Neural progenitor cell (in vitro differentiated cells): ENCODE measurements around the gene GPRIN2. TPM values are rescaled to one million over a fixed set of nuclear protein-coding genes. Genes with fewer than 3 reads are reported as not detected.

Source experiments
- DNase-seq: peaks from one replicate; pipeline ENCODE4 v3.0.0-alpha.2; 2016; ENCODE audit warnings: low spot score
- H2AFZ ChIP-seq: fragments of 200-600 bp; sonication (generic); replicated peaks from 2 replicates; pipeline ENCODE4 v1.6.1; 2016; ENCODE audit warnings: antibody characterized with exemption
- H3F3A ChIP-seq: fragments of 200-600 bp; sonication (generic); 2 replicates; pipeline ENCODE4 v1.6.1; 2016; ENCODE audit warnings: antibody characterized with exemption, low read depth
- H3K27ac ChIP-seq: fragments of 200-600 bp; sonication (generic); 2 replicates; pipeline ENCODE4 v1.5.1; 2016; ENCODE audit warnings: mild to moderate bottlenecking
- H3K27me3 ChIP-seq: fragments of 200-600 bp; sonication (generic); 2 replicates; pipeline ENCODE4 v1.6.1; 2016; ENCODE audit warnings: mild to moderate bottlenecking, moderate library complexity
- H3K36me3 ChIP-seq: fragments of 200-600 bp; sonication (generic); 2 replicates; pipeline ENCODE4 v1.5.1; 2016
- H3K4me1 ChIP-seq: fragments of 200-600 bp; sonication (generic); 2 replicates; pipeline ENCODE4 v1.6.1; 2016; ENCODE audit warnings: mixed run types
- H3K4me2 ChIP-seq: fragments of 200-600 bp; sonication (generic); 2 replicates; pipeline ENCODE4 v1.6.1; 2016
- H3K4me3 ChIP-seq: fragments of 200-600 bp; sonication (generic); 2 replicates; pipeline ENCODE4 v1.5.1; 2016
- H3K79me2 ChIP-seq: fragments of 200-600 bp; sonication (generic); 2 replicates; pipeline ENCODE4 v1.6.1; 2016; ENCODE audit warnings: low read depth
- H3K9ac ChIP-seq: fragments of 200-600 bp; sonication (generic); 2 replicates; pipeline ENCODE4 v1.6.1; 2016
- H3K9me3 ChIP-seq: fragments of 200-600 bp; sonication (generic); 2 replicates; pipeline ENCODE4 v1.5.1; 2016; ENCODE audit warnings: low read depth
- H4K20me1 ChIP-seq: fragments of 200-600 bp; sonication (generic); 2 replicates; pipeline ENCODE4 v1.6.1; 2016; ENCODE audit warnings: low read depth
- H3K27ac Mint-ChIP-seq: 3 replicates; pipeline ENCODE4 v1.8.0; 2021; ENCODE audit warnings: mixed read lengths
- H3K27me3 Mint-ChIP-seq: 2 replicates; pipeline ENCODE4 v1.8.0; 2022; ENCODE audit warnings: low read depth, mild to moderate bottlenecking, inconsistent platforms, moderate library complexity, mixed read lengths; ENCODE audit not compliant: insufficient read depth
- H3K36me3 Mint-ChIP-seq: 3 replicates; pipeline ENCODE4 v1.8.0; 2021; ENCODE audit warnings: mixed read lengths
- H3K4me1 Mint-ChIP-seq: 3 replicates; pipeline ENCODE4 v1.8.0; 2021; ENCODE audit warnings: mixed read lengths
- H3K4me3 Mint-ChIP-seq: 3 replicates; pipeline ENCODE4 v1.8.0; 2021; ENCODE audit warnings: mild to moderate bottlenecking, moderate library complexity, mixed read lengths
- H3K9me3 Mint-ChIP-seq: 3 replicates; pipeline ENCODE4 v1.8.0; 2020; ENCODE audit warnings: mixed read lengths
- CTCF ChIP-seq: fragments of 200-600 bp; sonication (generic); IDR thresholded peaks from 2 replicates; pipeline ENCODE4 v1.5.1; 2017; ENCODE audit warnings: antibody characterized with exemption, mild to moderate bottlenecking
- EZH2 ChIP-seq: fragments of 200-600 bp; sonication (generic); IDR thresholded peaks from 2 replicates; pipeline ENCODE4 v1.6.1; 2017; ENCODE audit warnings: antibody characterized with exemption, mild to moderate bottlenecking, moderate library complexity
- EZH2phosphoT487 ChIP-seq: fragments of 200-600 bp; sonication (generic); IDR thresholded peaks from 2 replicates; pipeline ENCODE4 v1.6.1; 2017; ENCODE audit warnings: antibody characterized with exemption
- total RNA-seq: library from RNA; depleted of rRNA; stranded (reverse); fragments of >200 nt; gene quantifications from 2 replicates; pipeline ENCODE4 v1.2.3, GENCODE V29; 2015; ENCODE audit warnings: low replicate concordance

Gene GPRIN2
- total RNA-seq, 1 donor from 2014 or later = 6.9 TPM

DNA sequence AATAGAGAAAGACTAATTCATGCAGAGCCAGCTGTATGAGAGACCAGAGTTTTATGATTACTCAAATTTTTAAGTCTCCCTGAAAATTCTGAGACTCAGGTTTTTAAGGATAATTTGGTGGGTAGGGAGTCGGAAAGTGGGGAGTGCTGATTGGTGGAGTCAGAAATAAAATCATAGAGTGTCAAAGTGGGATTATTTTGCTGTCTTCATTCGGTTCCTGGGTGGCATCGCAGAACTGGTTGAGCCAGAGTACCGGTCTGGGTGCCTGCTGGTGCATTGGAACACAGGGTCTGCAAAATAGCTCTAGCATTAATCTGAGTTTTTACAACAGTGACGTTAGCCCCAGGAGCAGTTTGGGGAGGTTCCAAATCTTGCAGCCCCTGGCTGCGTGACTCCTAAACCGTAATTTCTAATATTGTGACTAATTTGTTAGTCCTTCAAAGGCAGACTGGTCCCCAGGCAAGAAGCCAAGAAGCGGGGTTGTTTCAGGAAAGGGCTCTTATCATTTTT lies 32.4 kb downstream of the GPRIN2 start:
- Histone ChIP-seq H2AFZ (no peak overlapping the region), H3F3A (peaks cover 14% of the 10 kb centered on the region), H4K20me1 (no peaks in the 10 kb centered on the region), H3K27me3 (no peaks in the 10 kb centered on the region), H3K27ac (no peak overlapping the region), H3K4me2 (no peak overlapping the region), H3K4me1 (no peaks in the 10 kb centered on the region), H3K9me3 (no peaks in the 10 kb centered on the region), H3K4me3 (no peak overlapping the region), H3K9ac (no peak overlapping the region), H3K36me3 (no peaks in the 10 kb centered on the region), H3K79me2 (no peaks in the 10 kb centered on the region)
- no peaks in the 10 kb centered on the region for H3K4me1 Mint-ChIP-seq
- no peaks in the 10 kb centered on the region for H3K36me3 Mint-ChIP-seq
- H3K27me3 Mint-ChIP-seq = no peaks in the 10 kb centered on the region
- DNase-seq = no peak
- no peak overlapping the region for H3K27ac Mint-ChIP-seq
- no peaks in the 10 kb centered on the region for H3K9me3 Mint-ChIP-seq
- TF ChIP-seq EZH2 (no peak), CTCF (no peak), EZH2phosphoT487 (no peak)
- H3K4me3 Mint-ChIP-seq = no peak overlapping the region

GRCh38 chr10:46523119-46523961 lies 33.1 kb downstream of the GPRIN2 start:
- Histone ChIP-seq H3K4me3 (no peak overlapping the region), H3K9me3 (no peaks in the 10 kb centered on the region), H3K27ac (no peak overlapping the region), H3F3A (peaks cover 14% of the 10 kb centered on the region), H4K20me1 (no peaks in the 10 kb centered on the region), H3K79me2 (no peaks in the 10 kb centered on the region), H3K4me2 (no peak overlapping the region), H3K27me3 (no peaks in the 10 kb centered on the region), H3K36me3 (no peaks in the 10 kb centered on the region), H3K4me1 (no peaks in the 10 kb centered on the region), H3K9ac (no peak overlapping the region), H2AFZ (no peak overlapping the region)
- no peak overlapping the region for H3K4me3 Mint-ChIP-seq
- TF ChIP-seq EZH2phosphoT487 = no peak
- no peak for TF ChIP-seq CTCF
- TF ChIP-seq EZH2 = no peak
- H3K9me3 Mint-ChIP-seq = no peaks in the 10 kb centered on the region
- no peaks in the 10 kb centered on the region for H3K36me3 Mint-ChIP-seq
- no peak for DNase-seq
- no peaks in the 10 kb centered on the region for H3K4me1 Mint-ChIP-seq
- peaks cover under 1% of the 10 kb centered on the region for H3K27me3 Mint-ChIP-seq
- H3K27ac Mint-ChIP-seq = no peak overlapping the region

- H3K79me2 ChIP-seq = no peaks in the 10 kb centered on the region
- H3K27me3 Mint-ChIP-seq = peaks cover 3% of the 10 kb centered on the region
- H3K36me3 Mint-ChIP-seq = no peaks in the 10 kb centered on the region
- H3K9me3 ChIP-seq = no peaks in the 10 kb centered on the region
- TF ChIP-seq EZH2phosphoT487 (no peak), CTCF (no peak), EZH2 (no peak)
- H3K27ac Mint-ChIP-seq = no peak overlapping the region
- no peak overlapping the region for H2AFZ ChIP-seq
- no peak overlapping the region for H3K4me3 Mint-ChIP-seq
- no peaks in the 10 kb centered on the region for H4K20me1 ChIP-seq
- H3F3A ChIP-seq = peaks cover 14% of the 10 kb centered on the region
- no peaks in the 10 kb centered on the region for H3K4me1 Mint-ChIP-seq
- H3K4me3 ChIP-seq = no peak overlapping the region
- no peaks in the 10 kb centered on the region for H3K9me3 Mint-ChIP-seq
- H3K4me2 ChIP-seq = no peak overlapping the region
- H3K27ac ChIP-seq = no peak overlapping the region
- no peaks in the 10 kb centered on the region for H3K4me1 ChIP-seq
- no peaks in the 10 kb centered on the region for H3K27me3 ChIP-seq
- H3K9ac ChIP-seq = no peak overlapping the region
- no peak for DNase-seq
- no peaks in the 10 kb centered on the region for H3K36me3 ChIP-seq
These were observed 34.0 kb downstream of the GPRIN2 start for GRCh38 chr10:46522295-46523118.
